ENCODE data around the gene DENND4C.

The DENND4C gene

GRCh38 chr9:19230355-19231125, at the start of gene DENND4C:
TSS of gene DENND4C (plus strand) at chr9:19230693. CDS start at chr9:19276175, 45,482 bp downstream.
- TF ChIP-seq, protein P1, sequence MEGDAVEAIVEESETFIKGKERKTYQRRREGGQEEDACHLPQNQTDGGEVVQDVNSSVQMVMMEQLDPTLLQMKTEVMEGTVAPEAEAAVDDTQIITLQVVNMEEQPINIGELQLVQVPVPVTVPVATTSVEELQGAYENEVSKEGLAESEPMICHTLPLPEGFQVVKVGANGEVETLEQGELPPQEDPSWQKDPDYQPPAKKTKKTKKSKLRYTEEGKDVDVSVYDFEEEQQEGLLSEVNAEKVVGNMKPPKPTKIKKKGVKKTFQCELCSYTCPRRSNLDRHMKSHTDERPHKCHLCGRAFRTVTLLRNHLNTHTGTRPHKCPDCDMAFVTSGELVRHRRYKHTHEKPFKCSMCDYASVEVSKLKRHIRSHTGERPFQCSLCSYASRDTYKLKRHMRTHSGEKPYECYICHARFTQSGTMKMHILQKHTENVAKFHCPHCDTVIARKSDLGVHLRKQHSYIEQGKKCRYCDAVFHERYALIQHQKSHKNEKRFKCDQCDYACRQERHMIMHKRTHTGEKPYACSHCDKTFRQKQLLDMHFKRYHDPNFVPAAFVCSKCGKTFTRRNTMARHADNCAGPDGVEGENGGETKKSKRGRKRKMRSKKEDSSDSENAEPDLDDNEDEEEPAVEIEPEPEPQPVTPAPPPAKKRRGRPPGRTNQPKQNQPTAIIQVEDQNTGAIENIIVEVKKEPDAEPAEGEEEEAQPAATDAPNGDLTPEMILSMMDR (IDR thresholded peaks at IDR 0.05), result no peak
- peak within 1 kb of the TSS; percentile 98 for H3K4me3 ChIP-seq
- peak within 1 kb of the TSS; percentile 94 to 98 for H3K27ac ChIP-seq
- peak; percentile 90 for DNase-seq (ENCODE audit: low spot score)

DNA sequence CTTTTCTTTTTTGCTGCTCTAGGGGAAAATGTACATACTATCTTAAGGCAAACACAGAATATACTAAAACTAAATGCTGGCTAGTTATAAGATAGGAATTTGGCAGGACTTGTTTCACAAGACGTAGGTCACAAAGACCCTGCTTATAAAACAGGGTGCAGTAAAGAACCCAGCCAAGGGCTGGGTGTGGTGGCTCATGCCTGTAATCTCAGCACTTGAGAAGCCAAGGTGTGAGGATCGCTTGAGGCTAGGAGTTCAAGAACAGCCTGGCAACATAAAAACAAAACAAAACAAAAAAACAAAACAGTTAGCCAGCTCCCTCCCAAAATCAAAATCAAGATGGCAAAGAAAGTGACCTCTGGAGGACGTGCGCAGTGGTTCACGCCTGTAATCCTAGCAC, 49.5 kb upstream of the DENND4C start:
- DNase-seq (ENCODE audit: low spot score), result no peak
- H3K27ac ChIP-seq, result no peak overlapping the region

GRCh38 chr9:19181561-19181960, 48.9 kb upstream of the DENND4C start:
- TF ChIP-seq, protein P1 (IDR thresholded peaks at IDR 0.05), result no peak
- peak overlapping the region; percentile 90 to 93 for H3K27ac ChIP-seq
- DNase-seq (ENCODE audit: low spot score), result no peak
- no peak overlapping the region for H3K4me3 ChIP-seq

More for the DNA sequence above, 49.5 kb upstream of the DENND4C start:
- TF ChIP-seq, protein P1 (IDR thresholded peaks at IDR 0.05), result no peak
- H3K4me3 ChIP-seq, result no peak overlapping the region

DNA sequence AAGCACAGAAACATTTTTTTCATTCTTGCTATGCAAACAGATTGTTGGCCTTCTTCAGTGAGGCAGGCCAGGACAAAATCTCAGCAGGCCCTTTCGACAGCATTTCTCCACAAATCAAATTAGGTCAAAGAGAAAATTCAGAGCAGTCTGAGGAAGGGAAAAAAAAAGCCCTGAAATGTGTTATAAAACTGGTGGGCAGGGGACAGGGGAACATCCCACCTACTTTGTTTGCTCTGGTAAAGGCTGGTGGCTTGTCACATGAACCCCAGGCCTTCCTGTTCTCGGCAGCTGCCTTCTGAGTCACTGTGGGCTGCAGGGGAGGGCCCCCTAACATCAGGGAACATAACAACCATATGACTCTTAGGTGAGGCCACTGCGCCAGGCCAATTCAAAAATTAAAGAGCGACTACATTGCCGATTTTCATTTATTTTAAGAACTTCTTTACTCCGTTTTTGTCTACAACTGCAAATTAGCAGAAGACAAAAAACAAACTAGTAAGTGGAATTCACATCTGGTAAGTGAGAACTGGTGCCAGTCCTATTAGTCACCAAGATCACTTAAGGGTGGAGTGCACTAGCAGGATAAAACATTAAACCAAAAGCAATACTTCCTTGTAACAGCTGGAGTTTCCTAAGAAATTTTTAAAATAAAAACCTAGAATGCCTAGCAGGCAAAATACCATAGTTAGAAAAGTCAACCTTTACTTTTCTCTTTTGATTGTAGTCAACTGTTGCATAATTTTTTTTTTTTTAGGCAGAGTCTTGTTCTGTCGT, 46.2 kb upstream of the DENND4C start:
- H3K4me3 ChIP-seq, result no peak overlapping the region
- H3K27ac ChIP-seq, result peak overlapping the region; percentile 90 to 93
- peak; percentile 92 for DNase-seq (ENCODE audit: low spot score)
- TF ChIP-seq, protein P1 (IDR thresholded peaks at IDR 0.05), result no peak

- H3K27ac ChIP-seq, result peak overlapping the region; percentile 90 to 93
- TF ChIP-seq, protein P1 (IDR thresholded peaks at IDR 0.05), result no peak
Observed at GRCh38 chr9:19185191-19185590, 45.3 kb upstream of the DENND4C start.

GRCh38 chr9:19186232-19186631, 44.3 kb upstream of the DENND4C start:
- TF ChIP-seq, protein P1 (IDR thresholded peaks at IDR 0.05), result no peak
- Histone ChIP-seq H3K4me3 (no peak overlapping the region), H3K27ac (no peak overlapping the region)
- DNase-seq (ENCODE audit: low spot score), result no peak

More at GRCh38 chr9:19185191-19185590, 45.3 kb upstream of the DENND4C start:
- no peak for DNase-seq (ENCODE audit: low spot score)
- H3K4me3 ChIP-seq, result no peak overlapping the region

All from coronary artery (tissue), 2 donors.